ENCODE results near the gene ENOPH1. TPM values are rescaled to one million over a fixed set of nuclear protein-coding genes. Genes with fewer than 3 reads are reported as not detected.
A peak's percentile ranks its signal among the peaks of the same experiment; 100 is the strongest.

ENOPH1 gene
- total and polyA plus RNA-seq, 2 of the 4 experiments (the other 2 are of a cell fraction) = 18.0 to 36.0 TPM

DNA sequence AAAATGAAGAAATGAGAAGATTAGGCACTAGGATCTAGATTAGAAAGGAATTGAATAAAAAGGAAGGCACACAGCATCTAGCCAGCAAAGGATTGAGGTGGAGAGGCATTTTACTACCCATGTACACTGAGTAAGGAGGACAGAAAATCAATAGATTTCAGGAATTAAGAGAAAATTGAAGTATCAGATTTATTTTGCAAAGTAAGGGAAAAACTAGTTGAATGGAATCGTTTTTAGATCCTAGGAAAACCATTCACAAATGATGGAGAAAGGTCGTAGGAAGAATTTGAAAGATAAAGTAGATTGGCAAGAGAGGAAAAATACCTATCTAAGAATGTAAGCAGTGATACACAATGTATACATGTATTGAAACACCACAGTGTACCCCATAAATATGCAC, 31.3 kb downstream of the ENOPH1 start:
- peaks cover 13% of the 10 kb centered on the region for H3K36me3 ChIP-seq (ENCODE audit: control insufficient read depth, insufficient read depth, low read length)
- in situ Hi-C loops (cut with MboI; ENCODE audit: low sequenced_read_pairs) = loop anchor here (5.0 to 10.0 kb wide), 2 partner anchors 276 to 363 kb away; no protein-coding TSS in a partner anchor

More for the DNA sequence above, 31.3 kb downstream of the ENOPH1 start:
- Histone ChIP-seq H2AK9ac (replicated peaks; ENCODE audit: low read depth, low read length, poor library complexity) (no peak overlapping the region), H3K23ac (ENCODE audit: low read depth, low read length) (no peak overlapping the region), H4K8ac (ENCODE audit: low read depth in 2 of 2, low read length in 2 of 2) (no peak overlapping the region), H3K18ac (ENCODE audit: low read depth, low read length) (no peak overlapping the region), H3K4me3 (ENCODE audit: insufficient read depth, low read depth, low read length) (no peak overlapping the region), H4K5ac (ENCODE audit: low read depth, low read length) (no peak overlapping the region), H3K4ac (ENCODE audit: low read depth, low read length) (no peak overlapping the region), H4K20me1 (ENCODE audit: insufficient read depth, low read length) (no peaks in the 10 kb centered on the region), H3K9ac (ENCODE audit: low read depth, low read length) (no peak overlapping the region), H2BK5ac (ENCODE audit: low read depth, low read length, poor library complexity, severe bottlenecking) (no peak overlapping the region), H3K4me1 (ENCODE audit: control insufficient read depth, insufficient read depth, low read length) (no peaks in the 10 kb centered on the region), H3K14ac (replicated peaks; ENCODE audit: low read depth, low read length) (no peak overlapping the region), H4K91ac (ENCODE audit: insufficient read depth, low read depth, low read length) (no peak overlapping the region), H3K9me3 (ENCODE audit: control insufficient read depth, insufficient read depth, low read length) (no peaks in the 10 kb centered on the region), H2BK120ac (ENCODE audit: low read depth, low read length) (no peak overlapping the region), H3K4me2 (ENCODE audit: low read depth, low read length) (no peak overlapping the region), H2AFZ (replicated peaks; ENCODE audit: low read length, poor library complexity) (no peak overlapping the region), H3K27me3 (ENCODE audit: control insufficient read depth, insufficient read depth, low read length) (no peaks in the 10 kb centered on the region), H2BK20ac (ENCODE audit: low read depth, low read length) (no peak overlapping the region), H2AK5ac (ENCODE audit: low read depth, low read length) (no peak overlapping the region), H3K27ac (ENCODE audit: insufficient read depth, low read length) (no peak overlapping the region), H2BK15ac (ENCODE audit: low read depth, low read length) (no peak overlapping the region), H3K79me1 (ENCODE audit: low read depth in 1 of 2, low read length in 2 of 2) (peaks cover 3% of the 10 kb centered on the region in 2 experiments; a peak in 2 of 4 replicates), H3K9me1 (ENCODE audit: insufficient read depth, low read length) (no peaks in the 10 kb centered on the region; the same call in 1 of the 2 replicates), H3K56ac (ENCODE audit: extremely low read depth, insufficient read depth, low read length) (no peak overlapping the region)
- CTCF ChIA-PET = interaction anchor here (0.6 to 1.5 kb wide), 3 partner anchors 204 to 822 kb away, joined by 3 to 6 read pairs (median 3); no protein-coding TSS in a partner anchor
- intact Hi-C loops (cut with micrococcal nuclease) (loop anchor here (1.0 to 10.0 kb wide), 10 partner anchors 278 to 993 kb away; partner anchors contain the start of genes COPS4, HELQ and MRPS18C), dilution Hi-C loops (cut with HindIII; ENCODE audit: low sequenced_read_pairs, unreplicated experiment) (no loop called here)
- no TSS peak for BruUV-seq (replicated peaks)
- ATAC-seq (ENCODE audit: low read depth) = no peak
- TF ChIP-seq, protein P1, sequence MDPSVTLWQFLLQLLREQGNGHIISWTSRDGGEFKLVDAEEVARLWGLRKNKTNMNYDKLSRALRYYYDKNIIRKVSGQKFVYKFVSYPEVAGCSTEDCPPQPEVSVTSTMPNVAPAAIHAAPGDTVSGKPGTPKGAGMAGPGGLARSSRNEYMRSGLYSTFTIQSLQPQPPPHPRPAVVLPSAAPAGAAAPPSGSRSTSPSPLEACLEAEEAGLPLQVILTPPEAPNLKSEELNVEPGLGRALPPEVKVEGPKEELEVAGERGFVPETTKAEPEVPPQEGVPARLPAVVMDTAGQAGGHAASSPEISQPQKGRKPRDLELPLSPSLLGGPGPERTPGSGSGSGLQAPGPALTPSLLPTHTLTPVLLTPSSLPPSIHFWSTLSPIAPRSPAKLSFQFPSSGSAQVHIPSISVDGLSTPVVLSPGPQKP (IDR thresholded peaks at IDR 0.05; ENCODE audit: borderline replicate concordance, low read depth, low read length) = no peak
- no peak for TF ChIP-seq RFX5 (IDR thresholded peaks at IDR 0.05; ENCODE audit: low read depth, low read length)
- TF ChIP-seq SMC3 (IDR thresholded peaks at IDR 0.05; ENCODE audit: low read depth, low read length) = no peak
- TF ChIP-seq RCOR1 (IDR thresholded peaks at IDR 0.05; ENCODE audit: insufficient replicate concordance, low read length) = no peak
- TF ChIP-seq FOS (IDR thresholded peaks at IDR 0.05; ENCODE audit: low read depth, low read length) = no peak
- peak; percentile 63 for TF ChIP-seq MAFK (IDR thresholded peaks at IDR 0.05; ENCODE audit: low read depth, low read length)
- no peak for TF ChIP-seq NFE2L2 (IDR thresholded peaks at IDR 0.05; ENCODE audit: low read depth, low read length)
- TF ChIP-seq POLR2A (IDR thresholded peaks at IDR 0.05; ENCODE audit: low read depth, low read length) = no peak
- POLR2A ChIA-PET (ENCODE audit: unreplicated experiment) = no interaction called here
- no peak for DNase-seq
- WGBS, 2 experiments (ENCODE audit: extremely low coverage in 2 of 2, insufficient read length in 1 of 2) = no CpG with 5 or more reads among the region's 2 CpGs
